Astrocyte (in vitro differentiated cells and primary cell): Measurements from ENCODE around the gene UGT1A10.

Experiments
- CTCF ChIP-seq: IDR thresholded peaks from 2 replicates; pipeline ENCODE4 v1.5.1; 2011; ENCODE audit warnings: low read depth, mild to moderate bottlenecking, inconsistent platforms, low read length, moderate library complexity; ENCODE audit not compliant: insufficient read depth
- EZH2 ChIP-seq: IDR thresholded peaks from 2 replicates; pipeline ENCODE4 v1.6.1; 2012; ENCODE audit warnings: mild to moderate bottlenecking, low read length, inconsistent platforms; ENCODE audit not compliant: insufficient read depth

- TF ChIP-seq CTCF (no peak), EZH2 (no peak)
Measured at GRCh38 chr2:233604826-233605225, 31.4 kb upstream of the UGT1A10 start.
